HepG2 (cell line): ENCODE data around the gene KCNK7. TPM values are rescaled to one million over a fixed set of nuclear protein-coding genes. Genes with fewer than 3 reads are reported as not detected.

Experiments
- ATAC-seq: fragments of 200-7000 bp; cut with Tn5 transposase; 3 replicates; pipeline ENCODE4 v1.9.1; 2020; ENCODE audit warnings: mild to moderate bottlenecking, moderate library complexity
- BruUV-seq: library from RNA; stranded (reverse); fragments of 400-500 nt; replicated peaks from 2 replicates; lab custom pipeline; 2021; lab: Mats Ljungman, UMichigan
- CTCF ChIA-PET: fragments of 300-600 bp; formaldehyde crosslinking; extraction: SDS; loops from one replicate; lab custom pipeline; 2021; ENCODE audit warnings: low total read pairs, inconsistent platforms, low intra/inter-chr PET ratio; lab: Yijun Ruan, JAX
- POLR2A ChIA-PET: fragments of 350-600 bp; sonication (Branson Sonifier 250); formaldehyde crosslinking; loops from one replicate; lab custom pipeline; 2020; ENCODE audit warnings: antibody characterized with exemption, inconsistent platforms; lab: Yijun Ruan, JAX
- DNase-seq: peaks from one replicate; pipeline ENCODE4 v3.0.0-alpha.2; 2015; ENCODE audit warnings: low spot score
- FAIRE-seq: peaks from 3 replicates; lab custom pipeline; 2011; peaks lifted over from hg19 to GRCh38; lab: Jason Lieb, UNC
- H2AFZ ChIP-seq: one replicate; pipeline ENCODE4 v1.6.1; 2011; ENCODE audit warnings: low read length, inconsistent platforms
- H3K27ac ChIP-seq: fragments of 300-600 bp; 3 replicates; pipeline ENCODE4 v1.8.0; 2011; ENCODE audit warnings: mixed run types, mild to moderate bottlenecking, mixed read lengths, low read length, inconsistent platforms; ENCODE audit not compliant: insufficient read depth; ENCODE audit errors: extremely low read length
- H3K27me3 ChIP-seq, 2 experiments: fragments of 200-600 bp in 1 of 2; 2 replicates in 1 of 2; 3 replicates in 1 of 2; pipeline versions ENCODE4 v1.6.0 to v1.8.0; 2011; ENCODE audit warnings: low read length in 2 of 2, mild to moderate bottlenecking in 2 of 2, moderate library complexity in 2 of 2, inconsistent platforms in 1 of 2; ENCODE audit not compliant: insufficient read depth in 2 of 2, control insufficient read depth in 1 of 2
- H3K36me3 ChIP-seq, 2 experiments: fragments of 200-600 bp in 1 of 2; replicated peaks in 1 of 2; 2 replicates in 1 of 2; 3 replicates in 1 of 2; pipeline versions ENCODE4 v1.5.1 to v1.8.0; 2011; ENCODE audit warnings: low read length in 2 of 2, inconsistent platforms in 1 of 2; ENCODE audit not compliant: insufficient read depth in 2 of 2, control insufficient read depth in 1 of 2
- H3K4me1 ChIP-seq: 2 replicates; pipeline ENCODE4 v1.5.1; 2012; ENCODE audit warnings: low read length, inconsistent platforms; ENCODE audit not compliant: insufficient read depth
- H3K4me2 ChIP-seq: 2 replicates; pipeline ENCODE4 v1.6.0; 2011; ENCODE audit warnings: low read depth, low read length, inconsistent platforms
- H3K4me3 ChIP-seq, 3 experiments: fragments of 200-600 bp in 1 of 3; sonication (generic), shearing (Covaris generic) in 1 of 3; replicated peaks in 1 of 3; 2 replicates each; pipeline ENCODE4 v1.5.1; 2011 to 2016; ENCODE audit warnings: low read length in 3 of 3, inconsistent platforms in 2 of 3, low read depth in 2 of 3, mild to moderate bottlenecking in 2 of 3, control low read depth in 1 of 3, mixed read lengths in 1 of 3; ENCODE audit not compliant: insufficient read depth in 1 of 3
- H3K79me2 ChIP-seq: one replicate; pipeline ENCODE4 v1.6.1; 2011; ENCODE audit warnings: low read length, inconsistent platforms; ENCODE audit not compliant: insufficient read depth
- H3K9ac ChIP-seq: 2 replicates; pipeline ENCODE4 v1.6.0; 2011; ENCODE audit warnings: mild to moderate bottlenecking, low read depth, low read length, inconsistent platforms; ENCODE audit not compliant: insufficient read depth
- H3K9me3 ChIP-seq: 2 replicates; pipeline ENCODE4 v1.5.1; 2012; ENCODE audit warnings: mild to moderate bottlenecking, low read length
- H4K20me1 ChIP-seq: 2 replicates; pipeline ENCODE4 v1.6.0; 2011; ENCODE audit warnings: inconsistent platforms, mild to moderate bottlenecking, low read length, moderate library complexity; ENCODE audit not compliant: insufficient read depth
- KDM2A ChIP-seq: sonication (generic); formaldehyde crosslinking; IDR thresholded peaks from 2 replicates; pipeline ENCODE4 v1.4.0; 2020; ENCODE audit warnings: low read depth, missing genetic modification reagents, borderline replicate concordance
- ZBTB38 ChIP-seq: sonication (generic); formaldehyde crosslinking; IDR thresholded peaks from 2 replicates; pipeline ENCODE4 v1.5.1; 2020; ENCODE audit warnings: mild to moderate bottlenecking, missing genetic modification reagents
- ZFP41 ChIP-seq: sonication (generic); formaldehyde crosslinking; IDR thresholded peaks from 2 replicates; pipeline ENCODE4 v1.4.0; 2020; ENCODE audit warnings: mild to moderate bottlenecking, missing genetic modification reagents, borderline replicate concordance
- WGBS: methylation state at CpG from one replicate; pipeline ENCODE4 v1.1.6; 2017; ENCODE audit warnings: low lambda C conversion rate; 5-methylcytosine and 5-hydroxymethylcytosine counted together
- in situ Hi-C: cut with HindIII; loops from 2 replicates; pipeline ENCODE4 v1.10.0; 2017; ENCODE audit warnings: low pct_unique_long_range_greater_than_20kb; ENCODE audit not compliant: extremely low pct_ligation_motif_present
- intact Hi-C: fragments of 100-400 bp; cut with micrococcal nuclease; formaldehyde crosslinking; loops from one replicate; pipeline ENCODE4 v1.10.0; 2022; ENCODE audit not compliant: unreplicated experiment
- polyA plus RNA-seq, 8 experiments: library from polyadenylated mRNA; depleted of rRNA in 3 of 8; stranded (reverse) in 7 of 8; unstranded in 1 of 8; fragments of >200 nt; fragmentation: Illumina TruSeq in 4 of 8; extraction: Trizol in 4 of 8; gene quantifications; 2 replicates each; pipeline versions ENCODE4 v1.2.1 to v1.2.3, GENCODE V29; 2011 to 2016; ENCODE audit warnings: low read depth in 4 of 8, missing spikeins in 1 of 8, mixed read lengths in 1 of 8; ENCODE audit not compliant: insufficient read depth in 1 of 8
- total RNA-seq, 5 experiments: library from RNA; depleted of rRNA; stranded (reverse); fragments of >200 nt; fragmentation: Illumina TruSeq; extraction: Trizol; gene quantifications; 2 replicates each; pipeline ENCODE4 v1.2.3, GENCODE V29; 2016; ENCODE audit warnings: low read depth in 1 of 5
- TF ChIP-seq, protein P1 (sequence below): sonication (generic); formaldehyde crosslinking; IDR thresholded peaks from 2 replicates; pipeline ENCODE4 v1.4.0; 2020; ENCODE audit warnings: missing genetic modification reagents
- TF ChIP-seq, protein P2 (sequence below), 2 experiments: sonication (generic) in 1 of 2; formaldehyde crosslinking in 1 of 2; IDR thresholded peaks; 2 replicates each; pipeline versions ENCODE4 v1.6.1 to v1.9.0; 2014 to 2022; ENCODE audit warnings: antibody characterized with exemption in 1 of 2, borderline replicate concordance in 1 of 2, inconsistent platforms in 1 of 2, low read depth in 1 of 2, missing genetic modification reagents in 1 of 2

KCNK7 gene
- total and polyA plus RNA-seq, 2 of the 13 experiments (the other 11 are each of a cell fraction or from before 2014, with no cell fraction given): 0.11 TPM; not detected in 1

DNA sequence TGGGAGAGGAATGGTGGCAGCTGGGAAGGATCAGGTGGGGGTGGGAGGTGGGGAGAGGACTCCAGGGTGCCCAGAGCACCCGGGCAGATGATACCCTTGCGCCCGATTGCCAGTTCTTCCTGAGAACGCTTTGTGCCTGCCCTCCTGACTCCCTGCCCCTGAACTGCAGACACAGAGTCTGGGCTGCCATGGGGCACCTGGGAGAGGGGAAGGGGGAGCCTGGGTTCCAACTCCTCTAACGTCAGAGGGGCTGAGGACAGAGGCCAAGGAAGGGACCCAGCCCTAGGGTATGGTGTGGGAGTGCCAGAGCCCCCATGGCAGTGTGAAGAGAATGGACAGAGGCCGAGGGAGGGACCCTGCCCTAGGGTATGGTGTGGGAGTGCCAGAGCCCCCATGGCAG lies 920 bp upstream of the KCNK7 start (continued):
- TF ChIP-seq, protein P1, sequence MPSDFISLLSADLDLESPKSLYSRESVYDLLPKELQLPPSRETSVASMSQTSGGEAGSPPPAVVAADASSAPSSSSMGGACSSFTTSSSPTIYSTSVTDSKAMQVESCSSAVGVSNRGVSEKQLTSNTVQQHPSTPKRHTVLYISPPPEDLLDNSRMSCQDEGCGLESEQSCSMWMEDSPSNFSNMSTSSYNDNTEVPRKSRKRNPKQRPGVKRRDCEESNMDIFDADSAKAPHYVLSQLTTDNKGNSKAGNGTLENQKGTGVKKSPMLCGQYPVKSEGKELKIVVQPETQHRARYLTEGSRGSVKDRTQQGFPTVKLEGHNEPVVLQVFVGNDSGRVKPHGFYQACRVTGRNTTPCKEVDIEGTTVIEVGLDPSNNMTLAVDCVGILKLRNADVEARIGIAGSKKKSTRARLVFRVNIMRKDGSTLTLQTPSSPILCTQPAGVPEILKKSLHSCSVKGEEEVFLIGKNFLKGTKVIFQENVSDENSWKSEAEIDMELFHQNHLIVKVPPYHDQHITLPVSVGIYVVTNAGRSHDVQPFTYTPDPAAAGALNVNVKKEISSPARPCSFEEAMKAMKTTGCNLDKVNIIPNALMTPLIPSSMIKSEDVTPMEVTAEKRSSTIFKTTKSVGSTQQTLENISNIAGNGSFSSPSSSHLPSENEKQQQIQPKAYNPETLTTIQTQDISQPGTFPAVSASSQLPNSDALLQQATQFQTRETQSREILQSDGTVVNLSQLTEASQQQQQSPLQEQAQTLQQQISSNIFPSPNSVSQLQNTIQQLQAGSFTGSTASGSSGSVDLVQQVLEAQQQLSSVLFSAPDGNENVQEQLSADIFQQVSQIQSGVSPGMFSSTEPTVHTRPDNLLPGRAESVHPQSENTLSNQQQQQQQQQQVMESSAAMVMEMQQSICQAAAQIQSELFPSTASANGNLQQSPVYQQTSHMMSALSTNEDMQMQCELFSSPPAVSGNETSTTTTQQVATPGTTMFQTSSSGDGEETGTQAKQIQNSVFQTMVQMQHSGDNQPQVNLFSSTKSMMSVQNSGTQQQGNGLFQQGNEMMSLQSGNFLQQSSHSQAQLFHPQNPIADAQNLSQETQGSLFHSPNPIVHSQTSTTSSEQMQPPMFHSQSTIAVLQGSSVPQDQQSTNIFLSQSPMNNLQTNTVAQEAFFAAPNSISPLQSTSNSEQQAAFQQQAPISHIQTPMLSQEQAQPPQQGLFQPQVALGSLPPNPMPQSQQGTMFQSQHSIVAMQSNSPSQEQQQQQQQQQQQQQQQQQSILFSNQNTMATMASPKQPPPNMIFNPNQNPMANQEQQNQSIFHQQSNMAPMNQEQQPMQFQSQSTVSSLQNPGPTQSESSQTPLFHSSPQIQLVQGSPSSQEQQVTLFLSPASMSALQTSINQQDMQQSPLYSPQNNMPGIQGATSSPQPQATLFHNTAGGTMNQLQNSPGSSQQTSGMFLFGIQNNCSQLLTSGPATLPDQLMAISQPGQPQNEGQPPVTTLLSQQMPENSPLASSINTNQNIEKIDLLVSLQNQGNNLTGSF (CRISPR knock-in tag): no peak

DNA sequence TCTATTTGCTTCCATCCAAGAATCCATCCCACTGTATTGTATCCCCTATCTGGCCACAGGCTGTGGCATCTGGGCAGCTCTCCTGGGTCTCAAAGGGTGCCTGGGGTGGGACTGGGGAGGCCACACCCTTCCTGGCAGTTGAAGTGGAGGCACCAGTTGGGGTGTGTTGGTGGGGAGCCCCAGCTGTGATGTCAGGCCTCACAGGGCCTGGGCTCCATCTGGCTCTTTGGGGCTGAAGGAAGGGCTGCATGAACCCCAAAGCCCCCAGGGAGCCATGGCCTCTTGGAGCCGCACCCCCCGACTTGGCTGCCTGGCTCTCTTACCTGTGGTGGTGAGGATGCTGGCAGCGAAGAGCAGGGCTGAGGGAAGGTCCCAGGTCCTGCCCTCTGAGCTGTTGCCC lies 469 bp downstream of the KCNK7 start:
- BruUV-seq: no TSS peak
- DNase-seq (no peak), FAIRE-seq (no peak), ATAC-seq (peak; percentile 8)
- H3K4me3 ChIP-seq: no peak overlapping the region
- no peak overlapping the region for H2AFZ ChIP-seq
- CTCF ChIA-PET: no interaction called here
- no peaks in the 10 kb centered on the region for H3K27me3 ChIP-seq
- peaks cover 14 to 18% of the 10 kb centered on the region in 2 experiments; a peak in 4 of 5 replicates for H3K36me3 ChIP-seq
- TF ChIP-seq KDM2A (CRISPR knock-in tag): peak; percentile 9; the same call in 1 of the 2 replicates
- TF ChIP-seq ZFP41 (CRISPR knock-in tag): no peak
- TF ChIP-seq, protein P2, sequence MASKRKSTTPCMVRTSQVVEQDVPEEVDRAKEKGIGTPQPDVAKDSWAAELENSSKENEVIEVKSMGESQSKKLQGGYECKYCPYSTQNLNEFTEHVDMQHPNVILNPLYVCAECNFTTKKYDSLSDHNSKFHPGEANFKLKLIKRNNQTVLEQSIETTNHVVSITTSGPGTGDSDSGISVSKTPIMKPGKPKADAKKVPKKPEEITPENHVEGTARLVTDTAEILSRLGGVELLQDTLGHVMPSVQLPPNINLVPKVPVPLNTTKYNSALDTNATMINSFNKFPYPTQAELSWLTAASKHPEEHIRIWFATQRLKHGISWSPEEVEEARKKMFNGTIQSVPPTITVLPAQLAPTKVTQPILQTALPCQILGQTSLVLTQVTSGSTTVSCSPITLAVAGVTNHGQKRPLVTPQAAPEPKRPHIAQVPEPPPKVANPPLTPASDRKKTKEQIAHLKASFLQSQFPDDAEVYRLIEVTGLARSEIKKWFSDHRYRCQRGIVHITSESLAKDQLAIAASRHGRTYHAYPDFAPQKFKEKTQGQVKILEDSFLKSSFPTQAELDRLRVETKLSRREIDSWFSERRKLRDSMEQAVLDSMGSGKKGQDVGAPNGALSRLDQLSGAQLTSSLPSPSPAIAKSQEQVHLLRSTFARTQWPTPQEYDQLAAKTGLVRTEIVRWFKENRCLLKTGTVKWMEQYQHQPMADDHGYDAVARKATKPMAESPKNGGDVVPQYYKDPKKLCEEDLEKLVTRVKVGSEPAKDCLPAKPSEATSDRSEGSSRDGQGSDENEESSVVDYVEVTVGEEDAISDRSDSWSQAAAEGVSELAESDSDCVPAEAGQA (IDR thresholded peaks at IDR 0.05; ENCODE audit: low read depth): no peak
- TF ChIP-seq, protein P2 (CRISPR knock-in tag; IDR thresholded peaks at IDR 0.05; ENCODE audit: borderline replicate concordance): no peak
- no peak for TF ChIP-seq ZBTB38
- WGBS: 94% methylated on average over 3 of the region's 3 CpGs
- H3K4me1 ChIP-seq: no peaks in the 10 kb centered on the region
- H3K4me2 ChIP-seq: no peak overlapping the region
- no peaks in the 10 kb centered on the region for H3K79me2 ChIP-seq
- intact Hi-C loops (no loop called here), in situ Hi-C loops (no loop called here)
- H3K27ac ChIP-seq: no peak overlapping the region
- POLR2A ChIA-PET: interaction anchor here (1.3 to 1.7 kb wide), 4 partner anchors 9 to 17 kb away, joined by 4 to 7 read pairs (median 4); no protein-coding TSS in a partner anchor
- no peak overlapping the region for H3K9ac ChIP-seq
- 0 out of 2 replicates have a peak, but pooled peaks cover 3% of the 10 kb centered on the region for H4K20me1 ChIP-seq
- H3K9me3 ChIP-seq: no peaks in the 10 kb centered on the region
